Right forelimb (tissue), 1 donor: ENCODE measurements around the gene L3MBTL1.
"Not testable (repeated sequence)": the region's sequence is repeated elsewhere in the genome, so short reads cannot be mapped to it uniquely, and the experiment has no call there.

Source experiments
- DNase-seq: peaks from one replicate; pipeline ENCODE4 v3.0.0-alpha.2; 2018

L3MBTL1 gene

GRCh38 chr20:43507150-43508080 lies at the start of gene L3MBTL1:
Gene L3MBTL1, plus strand, starts transcription at chr20:43507697. Its CDS starts 5,807 bp downstream, at chr20:43513504.
- peak; percentile 60 for DNase-seq

DNA sequence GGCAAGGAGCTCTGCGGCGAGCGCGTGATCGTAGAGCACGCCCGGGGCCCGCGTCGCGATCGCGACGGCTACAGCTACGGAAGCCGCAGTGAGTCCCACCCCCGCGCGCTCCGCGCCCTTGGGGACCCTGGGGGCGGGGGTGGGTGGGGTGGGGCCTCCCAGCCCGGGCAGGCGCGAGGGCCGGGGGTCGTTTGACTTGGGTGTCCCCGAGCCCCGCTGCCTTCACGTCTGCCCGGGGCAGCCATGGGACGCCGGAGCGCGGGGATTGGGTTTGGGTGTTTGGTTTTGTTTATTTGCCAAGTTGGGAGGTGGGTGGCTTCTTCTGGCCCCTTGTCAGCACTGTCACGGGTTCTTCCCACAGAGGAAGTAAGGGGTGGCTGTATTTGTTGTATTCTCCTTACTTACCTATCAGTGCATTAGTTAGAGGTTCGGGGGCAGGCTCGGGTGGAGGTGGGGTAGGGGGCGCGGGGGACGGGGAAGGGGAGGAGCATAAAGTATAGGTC lies 49.0 kb upstream of the L3MBTL1 start:
- no peak for DNase-seq

DNA sequence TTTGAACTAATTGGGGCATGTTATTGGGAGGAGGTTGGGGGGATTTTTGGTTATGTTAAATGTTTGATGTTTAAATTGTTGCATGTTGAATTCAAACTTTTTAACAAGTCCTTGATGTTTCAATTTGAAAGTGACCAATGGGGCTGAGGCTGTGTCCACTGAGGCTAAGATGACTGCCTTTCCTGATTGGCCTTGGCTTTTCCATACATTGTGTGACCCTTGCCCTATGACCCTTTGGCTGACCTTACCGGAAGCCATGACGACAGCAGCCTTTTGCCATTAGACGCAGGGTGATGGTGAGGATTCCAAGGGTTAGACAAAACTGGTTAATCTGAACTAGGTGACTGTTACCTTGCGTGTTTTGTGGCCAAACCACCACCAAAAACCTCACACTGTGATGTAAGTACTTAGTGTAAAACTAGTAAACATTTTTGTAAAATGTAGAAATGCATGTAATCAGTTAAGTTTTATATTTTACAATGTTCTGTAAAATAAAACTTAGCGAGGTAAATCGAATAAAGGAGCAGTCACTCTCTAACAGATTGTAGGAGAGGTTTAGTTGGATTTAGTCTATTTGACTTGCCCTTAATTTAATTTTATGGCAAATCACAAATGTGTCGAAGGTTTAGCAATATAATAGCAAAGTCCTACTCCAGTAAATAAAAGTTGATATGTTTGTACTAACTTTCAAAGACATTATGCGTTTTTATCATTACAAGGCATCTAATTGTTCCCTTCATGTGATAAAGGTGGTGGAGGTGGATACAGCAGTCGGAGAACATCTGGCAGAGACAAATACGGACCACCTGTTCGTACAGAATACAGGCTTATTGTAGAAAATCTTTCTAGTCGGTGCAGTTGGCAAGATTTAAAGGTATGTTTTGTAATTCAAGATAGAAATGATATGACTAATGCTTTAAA lies 48.2 kb upstream of the L3MBTL1 start:
- peak; percentile 53 for DNase-seq

GRCh38 chr20:43460172-43460829 lies 47.2 kb upstream of the L3MBTL1 start:
- DNase-seq = no peak

- DNase-seq = no peak
Observed at GRCh38 chr20:43460830-43461200, 46.7 kb upstream of the L3MBTL1 start.

DNA sequence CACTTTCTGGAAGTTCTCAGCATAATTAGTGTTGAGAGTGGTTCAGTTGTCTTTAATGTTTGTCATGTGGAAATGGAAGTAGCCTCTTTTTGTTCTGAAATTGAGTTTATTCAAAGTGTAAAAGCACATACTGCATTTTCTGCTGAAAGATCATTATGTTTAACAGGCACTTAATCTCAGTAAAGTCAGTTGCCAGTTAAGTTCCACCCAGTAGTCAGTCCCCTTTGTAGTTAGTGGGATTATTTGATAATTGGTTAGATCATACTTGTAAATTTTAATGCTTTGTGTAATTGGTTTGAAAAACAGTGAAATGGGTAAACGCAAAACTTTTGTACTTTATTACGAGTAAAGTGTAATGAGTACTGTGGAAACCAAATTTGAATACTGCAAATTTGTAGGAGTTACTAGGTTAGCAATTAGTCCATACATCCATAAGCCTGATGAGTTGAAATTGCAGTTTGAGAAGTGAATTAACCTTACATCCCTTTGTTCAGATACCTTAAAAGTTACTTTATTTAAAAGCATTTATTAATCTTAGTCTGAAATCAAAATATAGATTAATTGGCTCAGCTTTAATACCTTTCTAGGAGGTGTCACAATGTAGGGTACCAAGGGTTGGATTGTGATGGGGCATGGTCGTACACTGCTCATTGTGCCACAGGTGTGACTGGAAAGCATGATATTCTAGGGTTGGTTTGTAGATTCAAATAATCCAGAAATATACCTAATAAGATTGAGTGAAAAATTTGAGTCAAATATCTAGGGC lies 45.4 kb upstream of the L3MBTL1 start:
- no peak for DNase-seq

DNA sequence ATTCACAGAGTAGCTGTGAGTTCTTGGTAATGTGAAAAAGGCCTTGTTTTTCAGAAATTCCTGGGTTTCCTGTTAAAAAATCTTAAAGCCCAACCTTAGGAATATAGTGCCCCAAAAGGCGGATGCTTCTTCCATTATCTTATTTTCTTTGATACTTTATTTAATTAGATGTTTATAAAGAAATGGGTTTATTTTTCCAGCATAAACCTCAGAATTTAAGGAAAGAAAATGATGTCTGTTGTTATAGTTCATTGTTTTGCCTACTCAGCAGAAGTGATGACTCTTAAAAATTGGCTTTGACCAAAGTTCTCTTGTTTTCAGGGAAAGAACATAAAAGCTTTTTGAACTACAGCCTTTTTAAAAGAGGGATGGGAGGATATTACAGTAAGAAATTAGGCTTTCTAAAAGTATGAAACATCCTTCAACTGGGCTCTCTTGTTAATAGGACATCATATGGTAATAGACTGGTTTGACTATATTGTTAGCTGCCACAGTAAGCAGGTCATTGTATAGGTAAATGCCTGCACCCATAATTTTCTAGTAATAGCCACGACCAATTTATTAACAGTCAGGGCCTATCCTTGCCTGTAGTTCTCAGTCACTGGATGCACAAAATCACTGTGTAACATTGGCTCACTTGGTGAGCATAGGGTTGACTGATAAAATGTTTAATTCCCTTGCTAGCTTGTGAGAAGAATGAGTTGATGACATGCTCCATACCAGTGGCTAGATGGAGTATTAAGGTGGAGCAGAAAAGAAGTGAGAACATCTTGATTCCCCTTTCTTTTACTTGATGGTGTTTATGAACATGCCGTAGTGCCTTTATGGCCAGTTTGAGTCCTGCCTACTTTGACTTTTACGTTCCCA lies 44.6 kb upstream of the L3MBTL1 start:
- no peak for DNase-seq

DNA sequence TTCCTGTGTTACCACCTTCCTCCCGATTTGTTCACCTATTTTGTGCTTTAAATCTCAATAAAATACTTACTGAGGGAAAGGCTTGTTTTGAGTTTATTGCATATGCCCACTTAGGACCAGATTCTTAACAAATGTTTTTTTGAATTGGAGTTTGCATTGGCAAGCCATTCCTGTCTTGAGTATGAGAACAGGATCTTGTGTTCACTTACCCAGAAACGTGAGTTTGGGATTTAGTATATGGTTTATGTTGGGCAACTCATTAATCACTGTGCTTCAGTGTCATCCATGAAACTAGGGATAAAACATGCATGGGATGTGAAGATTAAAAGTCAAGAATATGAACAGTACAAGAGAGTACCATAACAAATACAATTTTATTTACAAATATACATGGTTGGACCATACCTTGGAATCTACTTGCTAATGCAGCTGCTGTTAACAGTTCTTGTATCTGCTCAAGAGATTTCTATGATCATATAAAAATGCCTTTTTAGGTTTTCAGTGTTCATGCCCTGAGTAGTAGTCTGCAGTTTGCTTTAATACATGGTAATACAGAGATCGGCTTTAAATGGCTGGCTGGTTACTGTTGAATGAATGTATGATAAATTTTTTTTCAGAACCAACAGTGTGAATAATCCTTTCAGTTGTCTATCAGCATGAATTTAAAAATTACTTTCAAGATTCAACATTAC lies 43.8 kb upstream of the L3MBTL1 start:
- no peak for DNase-seq

DNA sequence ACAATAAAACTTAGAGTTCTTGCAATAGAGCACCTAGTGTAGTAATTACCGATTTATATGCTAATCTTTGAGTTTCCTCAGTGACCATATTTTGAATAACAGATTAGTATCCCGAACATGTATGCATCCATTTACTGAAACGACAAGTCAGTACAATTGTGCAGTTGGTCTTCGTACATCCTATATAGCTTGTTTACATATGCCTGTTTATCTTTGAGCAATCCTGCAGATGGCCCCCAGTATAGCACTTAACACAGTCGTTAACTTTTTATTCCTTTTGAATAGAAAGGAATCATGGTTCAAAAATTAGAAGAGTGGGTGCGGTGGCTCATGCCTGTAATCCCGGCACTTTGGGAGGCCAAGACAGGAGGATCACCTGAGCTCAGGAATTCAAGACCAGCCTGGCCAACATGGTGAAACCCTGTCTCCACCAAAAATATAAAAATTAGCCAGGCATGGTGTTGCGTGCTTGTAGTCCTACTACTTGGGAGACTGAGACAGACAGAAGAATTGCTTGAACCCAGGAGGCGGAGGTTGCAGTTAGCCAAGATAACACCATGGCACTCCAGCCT lies 43.2 kb upstream of the L3MBTL1 start:
- DNase-seq = no peak

DNA sequence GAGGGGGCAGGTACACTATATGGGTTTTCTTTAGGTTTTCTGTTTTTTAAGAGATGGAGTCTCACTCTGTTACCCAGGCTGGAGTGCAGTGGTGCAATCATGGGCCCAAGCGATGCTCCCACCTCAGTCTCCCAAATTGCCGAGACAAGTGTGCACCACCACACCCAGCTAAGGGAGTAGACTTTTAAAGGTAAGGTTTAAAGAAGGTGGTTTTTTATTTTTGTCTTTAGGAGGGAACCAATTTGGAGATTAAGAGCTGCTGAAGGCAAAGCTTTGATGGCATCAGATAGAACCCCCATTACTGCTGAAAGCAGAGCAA lies 41.9 kb upstream of the L3MBTL1 start:
- DNase-seq = no peak

- no peak for DNase-seq
Observed at GRCh38 chr20:43467589-43467988, 39.9 kb upstream of the L3MBTL1 start.

GRCh38 chr20:43472671-43473380 lies 34.7 kb upstream of the L3MBTL1 start:
- DNase-seq = no peak

GRCh38 chr20:43473381-43473704 lies 34.2 kb upstream of the L3MBTL1 start:
- DNase-seq = no peak

GRCh38 chr20:43477193-43477592 lies 30.3 kb upstream of the L3MBTL1 start:
- no peak for DNase-seq

DNA sequence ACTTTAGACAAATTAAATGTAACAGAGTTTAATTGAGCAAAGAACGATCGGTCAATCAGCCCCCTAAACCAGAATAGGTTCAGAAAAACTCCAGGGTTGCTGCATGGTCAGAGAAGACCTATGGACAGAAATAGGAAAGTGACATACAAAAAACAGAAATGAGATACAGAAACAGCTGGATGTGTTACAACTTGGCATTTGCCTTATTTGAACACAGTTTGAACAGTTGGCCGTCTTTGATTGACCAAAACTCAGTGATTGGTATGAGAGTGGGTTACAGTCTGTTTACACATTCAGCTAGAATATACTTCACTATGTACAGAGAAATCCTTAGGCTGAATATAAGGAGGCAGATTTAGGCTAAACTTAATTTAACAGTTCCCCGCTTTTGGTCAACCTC lies 29.9 kb upstream of the L3MBTL1 start:
- DNase-seq = no peak

- DNase-seq = no peak
Observed at GRCh38 chr20:43490038-43490437, 17.5 kb upstream of the L3MBTL1 start.

GRCh38 chr20:43492101-43492500 lies 15.4 kb upstream of the L3MBTL1 start:
- no peak for DNase-seq

DNA sequence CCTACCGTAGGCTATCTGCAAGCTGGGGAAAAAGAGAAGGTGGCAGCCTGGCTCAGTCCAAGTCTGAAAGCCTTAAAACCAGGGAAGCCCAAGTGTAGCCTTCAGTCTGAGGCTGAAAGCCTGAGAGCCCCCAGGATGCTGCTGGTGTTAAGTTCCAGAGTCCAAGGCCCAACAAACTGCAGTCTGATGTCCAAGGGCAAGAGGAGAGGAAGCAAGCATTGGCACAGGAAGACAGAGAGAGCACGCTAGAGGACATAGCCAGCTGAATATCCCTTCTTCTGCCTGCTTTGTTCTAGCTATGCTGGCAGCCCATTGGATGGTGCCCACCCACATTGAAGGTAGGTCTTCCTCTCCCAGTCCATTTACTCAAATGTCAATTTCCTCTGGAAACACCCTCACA lies 12.1 kb upstream of the L3MBTL1 start:
- DNase-seq = no peak

DNA sequence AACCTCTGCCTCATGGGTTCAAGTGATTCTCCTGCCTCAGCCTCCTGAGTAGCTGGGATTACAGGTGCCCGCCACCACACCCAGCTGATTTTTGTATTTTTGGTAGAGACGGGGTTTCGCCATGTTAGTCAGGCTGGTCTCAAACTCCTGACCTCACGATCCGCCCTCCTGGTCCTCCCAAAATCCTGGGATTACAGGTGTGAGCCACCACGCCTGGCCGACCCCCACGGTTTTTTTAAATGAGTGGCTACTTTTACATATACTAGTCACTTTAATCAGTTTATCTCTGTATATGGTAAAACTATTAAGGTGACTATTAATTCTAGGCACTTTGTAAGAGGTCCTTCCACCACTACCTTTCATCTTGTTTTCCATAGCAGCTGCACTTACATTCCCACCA lies 5.5 kb upstream of the L3MBTL1 start:
- not testable (repeated sequence) for DNase-seq

DNA sequence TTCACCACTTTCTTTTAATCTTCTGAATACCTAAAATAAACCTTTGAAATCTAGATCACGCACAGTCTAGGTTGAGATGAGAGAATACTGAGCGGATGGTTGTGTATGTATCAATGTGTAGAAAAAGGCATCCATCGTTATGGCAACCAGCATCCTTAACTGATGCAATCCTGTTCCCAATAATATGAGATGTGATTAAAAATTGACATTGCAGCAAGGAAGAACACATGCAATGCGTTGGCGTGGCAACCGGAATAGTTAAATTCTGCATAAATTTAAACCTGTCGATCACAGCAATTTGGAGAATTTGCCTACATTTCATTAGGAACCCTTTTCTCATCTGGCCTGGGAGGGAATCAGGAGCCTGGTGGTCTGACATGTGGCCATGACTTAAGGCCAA lies 1.3 kb upstream of the L3MBTL1 start:
- DNase-seq = no peak
